HG02981 (cell line): ENCODE data around the gene LYPLA2.
A peak's percentile ranks its signal among the peaks of the same experiment; 100 is the strongest.

Experiments used
- ATAC-seq: cut with Tn5 transposase; IDR thresholded peaks from one replicate; pipeline ENCODE4 v1.9.1; 2021; ENCODE audit warnings: mild to moderate bottlenecking, moderate library complexity; ENCODE audit not compliant: unreplicated experiment

Gene LYPLA2

DNA sequence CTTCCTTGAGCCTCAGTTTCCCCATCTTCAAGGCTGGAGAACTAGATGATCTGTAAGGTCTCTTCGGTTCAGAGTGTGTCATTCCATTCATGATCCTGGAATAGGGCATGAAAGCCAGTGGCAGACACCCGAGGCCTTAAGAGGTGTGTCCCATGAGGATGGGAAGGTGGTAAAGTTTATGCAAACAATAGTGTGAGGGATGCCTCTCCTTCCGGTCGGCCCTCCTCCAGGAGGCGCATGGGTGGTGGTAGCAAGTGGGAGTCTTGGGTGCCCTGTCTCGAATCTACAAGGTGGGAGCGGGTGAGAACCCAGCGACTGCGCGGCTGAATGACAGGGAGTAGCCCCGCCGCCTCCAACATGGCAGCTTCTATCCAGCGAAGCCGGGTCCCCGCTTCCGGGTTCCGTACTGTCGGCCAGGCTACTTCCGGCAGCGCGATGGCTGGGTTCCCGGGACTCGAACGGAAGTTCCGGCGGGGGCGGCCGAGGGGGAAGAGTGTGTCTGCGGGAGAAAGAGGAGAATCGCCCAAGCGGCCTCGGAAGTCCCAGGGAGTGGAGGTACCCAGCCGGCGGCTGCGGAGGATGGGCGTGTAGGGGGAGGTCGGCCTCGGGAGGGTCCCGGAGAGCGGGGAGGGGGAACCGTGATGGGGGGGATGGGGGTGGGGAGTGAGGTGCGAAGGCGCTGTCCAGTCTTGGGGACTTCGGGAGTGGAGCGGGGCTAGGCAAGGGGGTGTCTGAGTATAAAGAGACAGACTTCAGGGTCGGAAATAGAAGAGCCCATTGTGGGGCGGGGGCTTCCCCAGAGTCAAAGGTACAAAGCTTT is at the start of gene LYPLA2:
LYPLA2 (plus strand) TSS at position 450 of the 820 bp plus-strand sequence. CDS start 1,538 bp downstream, outside the sequence.
- peak; percentile 81 for ATAC-seq

DNA sequence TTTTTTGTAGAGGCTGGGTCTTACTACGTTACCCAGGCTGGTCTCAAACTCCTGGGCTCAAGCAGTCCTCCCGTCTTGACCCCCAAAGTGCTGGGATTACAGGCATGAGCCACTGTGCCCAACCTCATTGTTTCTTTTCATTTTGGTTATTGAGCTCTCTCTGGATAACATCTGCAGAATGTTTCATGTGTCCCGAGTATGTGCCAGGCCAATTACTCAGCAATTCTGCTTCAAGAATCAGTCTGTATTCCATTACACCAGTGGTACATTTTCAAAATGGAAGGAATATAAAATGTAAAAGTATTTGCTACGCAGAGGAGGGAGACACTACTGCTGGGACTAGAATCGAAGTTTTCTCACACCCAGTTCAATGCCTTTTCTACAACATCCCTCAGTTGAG is 49.3 kb upstream of the LYPLA2 start:
- no peak for ATAC-seq

DNA sequence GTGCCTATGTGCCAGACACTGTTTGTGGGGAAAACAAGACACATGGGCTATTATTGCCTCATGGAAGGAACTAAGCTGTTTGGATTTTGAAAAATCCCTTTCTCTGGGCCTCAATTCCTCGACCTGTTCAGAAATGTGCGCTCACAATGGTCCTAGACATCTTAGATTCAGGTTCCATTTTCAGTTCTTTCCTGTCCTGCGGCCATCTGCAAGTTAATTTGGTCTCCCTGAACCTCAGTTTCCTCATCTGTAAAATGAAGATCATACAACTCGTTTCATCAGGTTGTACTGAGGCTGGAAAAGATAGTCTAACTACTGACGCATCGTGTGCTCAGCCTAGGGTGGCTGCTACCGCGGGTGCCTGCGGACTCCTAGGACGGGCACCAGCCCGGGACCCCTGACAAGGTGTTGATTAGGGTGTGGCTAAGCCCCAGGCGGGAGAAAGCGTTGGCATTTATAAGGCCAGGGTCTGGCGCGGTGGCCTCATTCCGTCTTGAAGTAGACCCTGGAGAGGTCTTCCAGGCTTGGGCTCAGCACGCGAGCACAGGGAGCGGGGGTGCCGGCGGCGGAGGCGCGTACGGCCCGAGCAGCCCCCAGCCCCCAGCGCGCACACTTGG is 48.2 kb upstream of the LYPLA2 start:
- peak; percentile 25 for ATAC-seq

DNA sequence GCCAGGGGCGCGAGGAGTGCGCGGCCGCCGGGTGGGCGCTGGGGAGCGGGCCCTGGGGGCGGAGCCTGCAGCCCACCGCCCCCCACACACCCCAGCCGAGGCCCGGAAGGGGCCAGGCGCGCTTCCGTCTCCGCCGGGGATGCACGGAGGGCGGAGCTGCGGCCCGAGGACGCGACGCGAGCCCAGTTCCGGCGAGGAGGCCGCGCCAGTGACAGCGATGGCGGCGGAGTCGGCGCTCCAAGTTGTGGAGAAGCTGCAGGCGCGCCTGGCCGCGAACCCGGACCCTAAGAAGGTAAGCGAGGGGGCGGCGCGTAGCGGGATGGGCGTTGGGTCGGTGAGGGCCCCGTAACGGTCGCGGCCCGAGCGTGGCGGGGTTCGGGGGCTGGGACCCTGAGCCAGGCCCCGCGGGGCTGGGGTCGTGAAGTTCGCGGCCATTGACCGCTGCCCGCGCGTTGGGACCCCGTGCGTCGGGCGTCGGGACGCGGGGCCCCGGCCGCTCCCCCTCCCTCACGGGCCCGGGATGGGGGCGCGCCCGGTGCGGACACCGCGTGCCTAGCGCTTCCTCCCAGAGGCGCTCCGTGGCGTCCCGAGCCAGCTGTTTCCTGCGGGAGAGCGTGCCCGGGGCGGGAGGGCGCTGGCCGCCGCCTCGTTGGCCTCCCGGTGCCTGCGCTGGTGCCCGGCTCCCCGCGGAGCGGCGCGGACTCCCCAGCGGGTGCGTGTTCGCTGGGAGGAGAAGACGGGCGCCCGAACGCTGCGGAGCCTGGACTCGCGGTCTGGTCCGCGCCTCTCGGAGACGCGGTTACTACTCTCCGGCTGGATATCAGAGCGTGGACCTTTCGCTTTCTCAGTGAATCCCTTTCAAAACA is 47.4 kb upstream of the LYPLA2 start, which contains the start of gene ELOA:
ELOA (plus strand) TSS at position 185 of the 866 bp plus-strand sequence; CDS start at position 218, 33 bp downstream.
- peak; percentile 75 for ATAC-seq

GRCh38 chr1:23745515-23745914 is 45.4 kb upstream of the LYPLA2 start:
- no peak for ATAC-seq

GRCh38 chr1:23748016-23748415 is 42.9 kb upstream of the LYPLA2 start:
- no peak for ATAC-seq

GRCh38 chr1:23751050-23751814 is 39.7 kb upstream of the LYPLA2 start:
- no peak for ATAC-seq

DNA sequence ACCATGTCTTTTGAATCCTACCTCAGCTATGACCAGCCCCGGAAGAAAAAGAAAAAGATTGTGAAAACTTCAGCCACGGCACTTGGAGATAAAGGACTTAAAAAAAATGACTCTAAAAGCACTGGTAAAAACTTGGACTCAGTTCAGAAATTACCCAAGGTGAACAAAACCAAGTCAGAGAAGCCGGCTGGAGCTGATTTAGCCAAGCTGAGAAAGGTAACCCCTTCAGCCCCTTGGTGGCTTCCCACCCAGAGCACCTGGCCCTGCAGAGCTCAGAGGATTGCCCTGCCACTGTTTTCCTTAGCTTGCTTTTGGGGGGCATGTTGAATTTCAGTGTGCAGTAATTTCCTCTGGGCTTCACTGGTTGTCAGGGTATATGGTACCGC is 39.1 kb upstream of the LYPLA2 start:
- ATAC-seq, result no peak

GRCh38 chr1:23752909-23753308 is 38.0 kb upstream of the LYPLA2 start:
- ATAC-seq, result no peak

DNA sequence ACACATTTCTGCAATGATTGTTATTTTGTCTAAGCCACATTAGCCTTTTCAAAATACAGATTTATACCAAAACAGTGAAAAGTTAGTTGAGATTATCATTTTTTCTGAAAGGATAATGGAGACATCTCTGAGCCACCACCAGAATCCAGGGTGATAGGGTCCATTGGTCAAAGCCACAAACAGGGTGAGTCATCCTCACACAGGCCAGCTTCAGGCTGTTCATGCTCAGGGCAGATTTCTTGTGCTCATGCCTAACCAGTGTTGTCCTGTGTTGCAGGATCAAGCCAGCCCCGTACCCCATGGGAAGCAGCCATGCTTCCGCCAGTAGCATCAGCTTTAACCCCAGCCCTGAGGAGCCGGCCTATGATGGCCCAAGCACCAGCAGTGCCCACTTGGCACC is 34.3 kb upstream of the LYPLA2 start:
- no peak for ATAC-seq

- no peak for ATAC-seq
Measured at GRCh38 chr1:23757812-23758211, 33.1 kb upstream of the LYPLA2 start.

DNA sequence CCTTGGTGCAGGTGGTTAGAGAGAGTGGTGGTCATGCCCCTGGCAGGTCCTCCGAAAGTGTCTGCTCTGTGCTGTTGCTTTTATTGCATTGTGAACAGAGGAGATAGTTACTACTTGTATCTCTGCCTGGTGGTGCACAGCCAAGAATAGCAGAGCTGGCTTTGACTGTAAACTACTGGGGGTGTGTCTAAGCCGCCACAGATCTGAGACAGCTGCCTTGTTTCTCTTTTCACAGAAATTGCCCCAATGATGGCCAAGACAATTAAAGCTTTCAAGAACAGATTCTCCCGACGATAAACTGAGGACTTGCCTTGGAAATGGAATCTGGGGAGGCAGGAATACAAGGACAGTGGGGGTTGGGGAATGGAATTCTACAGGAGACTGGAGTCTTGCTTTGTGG is 31.7 kb upstream of the LYPLA2 start:
- ATAC-seq, result no peak

- ATAC-seq, result no peak
Measured at GRCh38 chr1:23763041-23763577, 27.8 kb upstream of the LYPLA2 start.

GRCh38 chr1:23768733-23769132 is 22.2 kb upstream of the LYPLA2 start:
- no peak for ATAC-seq

DNA sequence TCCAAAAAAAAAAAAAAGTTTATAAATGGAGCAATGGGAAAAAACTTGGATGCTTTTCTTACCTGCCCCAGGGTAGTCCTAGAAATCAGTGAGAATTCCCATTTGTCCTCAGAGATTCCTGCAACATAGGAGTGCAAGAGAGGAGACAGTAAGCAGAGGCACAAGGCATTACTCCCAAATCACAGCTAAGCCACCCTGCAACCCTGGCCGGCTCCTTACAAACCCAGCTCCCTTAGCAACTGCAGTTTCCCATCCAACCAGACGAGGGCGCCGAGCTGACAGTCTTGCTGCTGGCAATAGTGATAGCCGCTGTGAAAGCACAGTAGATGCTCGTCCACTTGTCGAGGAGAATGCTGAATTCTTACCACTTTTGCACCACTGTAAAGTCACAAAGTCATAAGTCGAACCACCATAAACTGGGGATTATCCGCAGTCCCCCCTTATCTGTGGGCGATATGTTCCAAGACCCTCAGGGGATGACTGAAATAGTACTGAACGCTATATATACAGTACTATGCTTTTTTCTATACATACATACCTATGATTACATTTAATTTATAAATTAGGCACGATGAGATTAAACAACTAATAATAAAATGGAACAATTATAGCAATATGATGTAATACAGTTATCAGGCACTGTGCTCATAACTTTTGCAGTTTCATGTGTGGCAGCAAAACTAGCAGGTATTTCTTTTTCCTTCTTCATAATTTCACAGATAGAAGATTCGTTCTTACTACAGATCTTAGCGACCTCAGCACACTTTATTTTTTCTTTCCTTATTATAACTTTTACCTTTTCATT is 18.7 kb upstream of the LYPLA2 start:
- no peak for ATAC-seq

- ATAC-seq, result no peak
Measured at GRCh38 chr1:23772854-23773242, 18.1 kb upstream of the LYPLA2 start.

DNA sequence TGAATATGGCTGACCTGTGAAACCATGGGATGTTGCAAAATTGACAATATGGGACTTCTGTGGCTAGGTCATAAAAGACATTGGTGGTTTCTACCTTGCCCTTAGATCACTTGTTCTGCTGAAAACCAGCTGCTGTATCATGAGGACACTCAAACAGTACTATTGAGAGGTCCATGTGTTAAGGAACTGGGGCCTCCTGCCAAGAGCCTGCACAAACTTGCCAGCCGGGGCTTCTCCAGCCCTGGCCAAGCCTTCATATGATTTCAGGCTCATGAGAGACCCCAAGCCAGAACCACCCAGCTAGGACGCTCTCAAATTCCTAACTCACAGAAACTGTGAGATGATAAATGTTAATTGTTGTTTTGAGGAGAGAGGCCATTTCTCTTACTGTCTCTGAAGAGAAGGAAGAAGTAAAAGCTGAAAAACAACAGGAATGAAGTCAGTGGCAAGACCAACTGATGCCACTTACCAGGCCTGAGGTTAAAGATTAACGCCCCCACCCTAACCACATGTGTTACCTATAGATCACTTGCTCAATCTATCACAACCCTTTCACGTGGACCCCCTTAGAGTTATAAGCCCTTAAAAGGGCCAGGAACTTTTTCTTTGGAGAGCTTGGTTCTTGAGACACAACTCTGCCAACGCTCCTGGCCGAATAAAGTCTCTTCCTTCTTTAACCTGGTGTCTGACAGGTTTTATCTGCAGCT is 16.6 kb upstream of the LYPLA2 start:
- ATAC-seq, result no peak

- ATAC-seq, result no peak
Measured at GRCh38 chr1:23776217-23776616, 14.7 kb upstream of the LYPLA2 start.
